ENCODE results near the gene AP3S2. TPM values are rescaled to one million over a fixed set of nuclear protein-coding genes. Genes with fewer than 3 reads are reported as not detected.

Gene AP3S2
- total RNA-seq, 1 experiment from 2014 or later = 35.7 TPM

DNA sequence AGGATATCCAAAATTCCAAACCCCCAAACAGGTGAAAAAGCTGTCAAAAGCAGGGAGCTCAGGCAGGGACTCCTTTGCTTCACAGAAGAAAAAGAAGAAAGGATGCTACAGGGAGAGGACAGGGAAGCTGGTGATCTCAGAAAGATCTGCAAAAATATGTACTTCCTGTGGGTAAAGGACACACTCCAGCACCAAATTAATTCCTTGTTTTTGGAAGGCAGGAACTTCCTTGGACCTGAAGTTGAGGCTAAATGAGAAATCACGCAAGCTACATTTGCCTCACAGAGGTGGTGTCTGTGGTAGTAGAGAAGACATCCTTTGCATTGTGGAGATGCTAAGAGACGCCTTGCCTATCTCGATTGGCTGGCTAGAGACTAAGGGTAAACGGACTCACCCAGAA lies 52.5 kb downstream of the AP3S2 start:
- ChIA-PET POLR2A (no interaction called here), CTCF (interaction anchor here (1.4 to 2.1 kb wide), 2 partner anchors 34 to 80 kb away, joined by 3 to 9 read pairs; no protein-coding TSS in a partner anchor)
- no peak overlapping the region for H3K4me3 Mint-ChIP-seq

DNA sequence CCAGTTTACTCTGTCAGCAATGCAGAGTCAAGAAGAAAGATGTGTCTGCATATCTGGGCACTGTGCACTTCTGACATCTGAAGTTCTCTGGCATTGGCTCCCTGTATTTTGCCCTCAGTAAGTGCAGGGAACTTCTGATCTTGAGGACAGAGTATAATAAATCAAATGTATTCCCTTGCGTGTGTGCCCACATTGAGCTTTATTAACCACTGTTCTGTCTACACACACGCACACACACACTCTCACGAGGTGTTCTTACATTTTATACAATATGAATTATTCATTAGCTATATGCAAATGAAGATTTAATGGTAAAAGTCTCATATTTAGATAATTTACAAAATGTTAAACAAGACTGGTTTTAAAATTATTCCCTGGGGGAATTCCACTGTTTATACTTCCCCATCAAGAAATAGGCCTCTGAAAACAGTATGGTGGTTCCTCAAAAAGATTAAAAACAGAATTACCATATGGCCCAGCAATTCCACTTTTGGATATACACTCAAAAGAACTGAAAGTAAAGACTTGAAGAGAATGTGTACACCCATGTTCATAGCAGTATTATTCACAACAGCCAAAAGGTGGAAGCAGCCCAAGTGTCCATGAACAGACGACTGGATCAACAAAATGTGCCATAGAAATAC lies 54.5 kb downstream of the AP3S2 start:
- no peaks in the 10 kb centered on the region for H3K9me3 Mint-ChIP-seq
- no peaks in the 10 kb centered on the region for H3K4me1 Mint-ChIP-seq
- ATAC-seq (no peak), DNase-seq (ENCODE audit: low spot score) (no peak)
- no peaks in the 10 kb centered on the region for H3K27me3 Mint-ChIP-seq (ENCODE audit: low read depth)
- H3K27ac Mint-ChIP-seq = no peak overlapping the region
- ChIA-PET POLR2A (no interaction called here), CTCF (interaction anchor here (0.7 to 0.9 kb wide), 3 partner anchors 36 to 248 kb away, joined by 3 to 5 read pairs (median 4); no protein-coding TSS in a partner anchor)
- TF ChIP-seq FOXJ3 (CRISPR knock-in tag; IDR thresholded peaks at IDR 0.05; ENCODE audit: borderline replicate concordance) = no peak
- TF ChIP-seq MLX (CRISPR knock-in tag; IDR thresholded peaks at IDR 0.05) = no peak
- TF ChIP-seq E2F5 (CRISPR knock-in tag; IDR thresholded peaks at IDR 0.05) = no peak
- TF ChIP-seq ZNF121 (CRISPR knock-in tag; IDR thresholded peaks at IDR 0.05) = no peak
- no peak for TF ChIP-seq EMX1 (CRISPR knock-in tag; IDR thresholded peaks at IDR 0.05)
- TF ChIP-seq, protein P1, sequence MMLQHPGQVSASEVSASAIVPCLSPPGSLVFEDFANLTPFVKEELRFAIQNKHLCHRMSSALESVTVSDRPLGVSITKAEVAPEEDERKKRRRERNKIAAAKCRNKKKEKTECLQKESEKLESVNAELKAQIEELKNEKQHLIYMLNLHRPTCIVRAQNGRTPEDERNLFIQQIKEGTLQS (CRISPR knock-in tag; conservative IDR thresholded peaks at IDR 0.05) = no peak
- no peak for TF ChIP-seq SP1 (CRISPR knock-in tag; conservative IDR thresholded peaks at IDR 0.05)
- TF ChIP-seq CREM (CRISPR knock-in tag; IDR thresholded peaks at IDR 0.05) = no peak
- TF ChIP-seq TEAD4 (CRISPR knock-in tag; IDR thresholded peaks at IDR 0.05) = no peak
- no peak for TF ChIP-seq CDX4 (CRISPR knock-in tag; IDR thresholded peaks at IDR 0.05; ENCODE audit: borderline replicate concordance)
- peaks cover 23% of the 10 kb centered on the region for H3K36me3 Mint-ChIP-seq
- no peak overlapping the region for H3K4me3 Mint-ChIP-seq

More for the DNA sequence above, 52.5 kb downstream of the AP3S2 start:
- no peak for ATAC-seq
- no peak for DNase-seq (ENCODE audit: low spot score)
- no peaks in the 10 kb centered on the region for H3K4me1 Mint-ChIP-seq
- peaks cover 7% of the 10 kb centered on the region for H3K36me3 Mint-ChIP-seq
- H3K27ac Mint-ChIP-seq = no peak overlapping the region
- no peaks in the 10 kb centered on the region for H3K9me3 Mint-ChIP-seq
- no peaks in the 10 kb centered on the region for H3K27me3 Mint-ChIP-seq (ENCODE audit: low read depth)
- TF ChIP-seq MXD4 (CRISPR knock-in tag; IDR thresholded peaks at IDR 0.05; ENCODE audit: borderline replicate concordance) (no peak), USF2 (CRISPR knock-in tag; IDR thresholded peaks at IDR 0.05) (no peak), PRRX2 (CRISPR knock-in tag; IDR thresholded peaks at IDR 0.05) (no peak), MLX (CRISPR knock-in tag; IDR thresholded peaks at IDR 0.05) (no peak)

DNA sequence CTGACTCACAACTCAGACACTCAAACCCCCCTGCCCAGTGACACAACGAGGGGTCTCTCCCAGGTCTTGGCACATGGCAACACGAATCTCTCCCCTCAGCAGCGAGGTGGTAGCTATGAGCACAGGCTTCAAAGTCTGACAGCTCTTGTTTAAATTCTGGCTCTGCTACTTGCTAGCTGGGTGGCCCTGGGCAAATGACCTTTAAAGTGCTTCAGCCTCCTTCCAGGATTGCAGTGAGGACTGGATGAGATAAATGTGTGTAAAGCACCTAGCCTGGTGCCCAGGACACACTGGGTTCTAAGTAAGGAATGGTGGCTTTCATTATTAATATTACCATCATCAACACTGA lies 56.0 kb downstream of the AP3S2 start:
- H3K9me3 Mint-ChIP-seq = no peaks in the 10 kb centered on the region
- peaks cover 29% of the 10 kb centered on the region for H3K36me3 Mint-ChIP-seq
- H3K27ac Mint-ChIP-seq = no peak overlapping the region
- H3K4me1 Mint-ChIP-seq = no peaks in the 10 kb centered on the region
- ChIA-PET CTCF (no interaction called here), POLR2A (no interaction called here)
- ATAC-seq (no peak), DNase-seq (ENCODE audit: low spot score) (no peak)
- no peak overlapping the region for H3K4me3 Mint-ChIP-seq
- H3K27me3 Mint-ChIP-seq (ENCODE audit: low read depth) = no peaks in the 10 kb centered on the region
- no peak for TF ChIP-seq PRRX2 (CRISPR knock-in tag; IDR thresholded peaks at IDR 0.05)
- no peak for TF ChIP-seq HMGA2 (CRISPR knock-in tag; IDR thresholded peaks at IDR 0.05)
- no peak for TF ChIP-seq CREB1 (CRISPR knock-in tag; IDR thresholded peaks at IDR 0.05)
- TF ChIP-seq JUN (CRISPR knock-in tag; IDR thresholded peaks at IDR 0.05) = no peak
- TF ChIP-seq ZNF232 (CRISPR knock-in tag; IDR thresholded peaks at IDR 0.05) = no peak
